Panc1 (cell line): ENCODE results near the gene MAPK4. TPM values are rescaled to one million over a fixed set of nuclear protein-coding genes. Genes with fewer than 3 reads are reported as not detected.

Source experiments
- ATAC-seq: fragments of 200-7000 bp; cut with Tn5 transposase; 2 replicates; pipeline ENCODE4 v1.9.1; 2020; ENCODE audit warnings: mild to moderate bottlenecking, moderate library complexity
- BruUV-seq: library from RNA; stranded (reverse); fragments of 400-500 nt; replicated peaks from 2 replicates; lab custom pipeline; 2021; lab: Mats Ljungman, UMichigan
- CTCF ChIA-PET: fragments of 300-600 bp; sonication (Branson Sonifier 250); formaldehyde crosslinking; loops from one replicate; lab custom pipeline; 2022; ENCODE audit warnings: antibody characterized with exemption; lab: Charles Lee
- POLR2A ChIA-PET: fragments of 300-600 bp; sonication (Branson Sonifier 250); formaldehyde crosslinking; loops from one replicate; lab custom pipeline; 2022; ENCODE audit warnings: antibody characterized with exemption; lab: Charles Lee
- DNase-seq: peaks from one replicate; pipeline ENCODE4 v3.0.0-alpha.2; 2010; ENCODE audit warnings: low read depth, low spot score
- H3K27ac ChIP-seq: 2 replicates; pipeline ENCODE4 v1.5.1; 2011; ENCODE audit warnings: mild to moderate bottlenecking, low read length, inconsistent platforms
- H3K27me3 ChIP-seq: fragments of 200-500 bp; sonication (Bioruptor generic); 2 replicates; pipeline ENCODE4 v1.6.0; 2014; ENCODE audit warnings: low read length, inconsistent platforms; ENCODE audit not compliant: control insufficient read depth, insufficient read depth
- H3K36me3 ChIP-seq: fragments of 200-500 bp; sonication (Bioruptor generic); 2 replicates; pipeline ENCODE4 v1.5.1; 2014; ENCODE audit warnings: inconsistent platforms, mild to moderate bottlenecking, low read length, moderate library complexity; ENCODE audit not compliant: control insufficient read depth, insufficient read depth
- H3K4me1 ChIP-seq: 2 replicates; pipeline ENCODE4 v1.5.1; 2011; ENCODE audit warnings: inconsistent platforms, mild to moderate bottlenecking, low read length, moderate library complexity; ENCODE audit not compliant: control insufficient read depth, insufficient read depth
- H3K4me3 ChIP-seq, 2 experiments: 2 replicates each; pipeline ENCODE4 v1.5.1; 2011 to 2012; ENCODE audit warnings: low read depth in 2 of 2, low read length in 2 of 2, mild to moderate bottlenecking in 2 of 2, inconsistent platforms in 1 of 2, moderate library complexity in 1 of 2
- H3K9me3 ChIP-seq: fragments of 200-500 bp; sonication (Bioruptor generic); 2 replicates; pipeline ENCODE4 v1.5.1; 2014; ENCODE audit warnings: low read depth, mild to moderate bottlenecking, inconsistent platforms, low read length, moderate library complexity; ENCODE audit not compliant: control insufficient read depth, insufficient read depth
- CTCF ChIP-seq: fragments of 450-650 bp; IDR thresholded peaks from 2 replicates; pipeline ENCODE4 v1.5.1; 2017; ENCODE audit warnings: mild to moderate bottlenecking
- POLR2AphosphoS5 ChIP-seq: IDR thresholded peaks from 2 replicates; pipeline ENCODE4 v1.6.1; 2012; ENCODE audit warnings: mild to moderate bottlenecking, low read depth, low read length, moderate library complexity
- REST ChIP-seq, 2 experiments: IDR thresholded peaks; 2 replicates each; pipeline ENCODE4 v1.6.1; 2011 to 2012; ENCODE audit warnings: low read depth in 2 of 2, control low read depth in 1 of 2, low read length in 1 of 2, mild to moderate bottlenecking in 1 of 2, moderate library complexity in 1 of 2; ENCODE audit not compliant: insufficient read depth in 1 of 2
- SIN3A ChIP-seq: IDR thresholded peaks from 2 replicates; pipeline ENCODE4 v1.6.1; 2012; ENCODE audit warnings: low read depth, mild to moderate bottlenecking, low read length, moderate library complexity, borderline replicate concordance; ENCODE audit not compliant: insufficient read depth
- TCF7L2 ChIP-seq: IDR thresholded peaks from 2 replicates; pipeline ENCODE4 v1.6.1; 2011; ENCODE audit warnings: mild to moderate bottlenecking, low read depth, low read length, inconsistent platforms
- in situ Hi-C: cut with HindIII; loops from 2 replicates; pipeline ENCODE4 v1.10.0; 2016; ENCODE audit warnings: low sequenced_read_pairs, low pct_unique_long_range_greater_than_20kb
- intact Hi-C: fragments of 100-400 bp; cut with micrococcal nuclease; formaldehyde crosslinking; loops from one replicate; pipeline ENCODE4 v1.10.0; 2022; ENCODE audit not compliant: unreplicated experiment
- total RNA-seq: library from RNA; stranded (reverse); gene quantifications from one replicate; pipeline ENCODE4 v1.2.1, GENCODE V29; 2021; ENCODE audit not compliant: unreplicated experiment

The MAPK4 gene
- total RNA-seq, 1 experiment from 2014 or later: not detected

- ChIA-PET CTCF (no interaction called here), POLR2A (no interaction called here)
- TF ChIP-seq TCF7L2 (no peak), POLR2AphosphoS5 (no peak), REST (IDR thresholded peaks at IDR 0.05; ENCODE audit: insufficient read depth in 1 of 2, low read depth in 2 of 2, low read length in 1 of 2) (no peak), SIN3A (no peak), CTCF (no peak)
- no peak overlapping the region for H3K4me3 ChIP-seq
- no TSS peak for BruUV-seq
- intact Hi-C loops: no loop called here
- no peaks in the 10 kb centered on the region for H3K4me1 ChIP-seq
- in situ Hi-C loops: no loop called here
- ATAC-seq (no peak), DNase-seq (no peak)
- H3K36me3 ChIP-seq: no peaks in the 10 kb centered on the region
- no peaks in the 10 kb centered on the region for H3K9me3 ChIP-seq
- no peak overlapping the region for H3K27ac ChIP-seq
- H3K27me3 ChIP-seq: no peaks in the 10 kb centered on the region
These were observed 183.1 kb downstream of the MAPK4 start for GRCh38 chr18:50742952-50743351.

GRCh38 chr18:50744253-50744652, 184.4 kb downstream of the MAPK4 start:
- DNase-seq (no peak), ATAC-seq (no peak)
- H3K9me3 ChIP-seq: no peaks in the 10 kb centered on the region
- in situ Hi-C loops (no loop called here), intact Hi-C loops (no loop called here)
- TF ChIP-seq CTCF (no peak), SIN3A (no peak), REST (IDR thresholded peaks at IDR 0.05; ENCODE audit: insufficient read depth in 1 of 2, low read depth in 2 of 2, low read length in 1 of 2) (no peak), POLR2AphosphoS5 (no peak), TCF7L2 (no peak)
- ChIA-PET POLR2A (no interaction called here), CTCF (no interaction called here)
- no peaks in the 10 kb centered on the region for H3K4me1 ChIP-seq
- BruUV-seq: no TSS peak
- H3K36me3 ChIP-seq: no peaks in the 10 kb centered on the region
- no peak overlapping the region for H3K27ac ChIP-seq
- no peak overlapping the region for H3K4me3 ChIP-seq
- H3K27me3 ChIP-seq: no peaks in the 10 kb centered on the region
